H9 (cell line): ENCODE data around the gene TRIOBP. TPM values are rescaled to one million over a fixed set of nuclear protein-coding genes. Genes with fewer than 3 reads are reported as not detected.

Source experiments
- DNase-seq: peaks from one replicate; pipeline ENCODE4 v3.0.0-alpha.2; 2017
- H2AFZ ChIP-seq: one replicate; pipeline ENCODE4 v1.6.1; 2013; ENCODE audit warnings: mild to moderate bottlenecking, low read length, control low read depth, moderate library complexity
- H2AK5ac ChIP-seq: 2 replicates; pipeline ENCODE4 v1.6.1; 2013; ENCODE audit warnings: low read length, control low read depth, mixed read lengths; ENCODE audit not compliant: insufficient read length
- H2BK120ac ChIP-seq: one replicate; pipeline ENCODE4 v1.6.1; 2013; ENCODE audit warnings: low read depth, mild to moderate bottlenecking, low read length, control low read depth, inconsistent platforms; ENCODE audit not compliant: poor library complexity, severe bottlenecking
- H2BK12ac ChIP-seq: 2 replicates; pipeline ENCODE4 v1.6.1; 2013; ENCODE audit warnings: low read length, control low read depth, mixed read lengths, low read depth; ENCODE audit not compliant: insufficient read length
- H2BK15ac ChIP-seq: 2 replicates; pipeline ENCODE4 v1.6.1; 2013; ENCODE audit warnings: low read depth, low read length, control low read depth
- H2BK20ac ChIP-seq: one replicate; pipeline ENCODE4 v1.6.1; 2013; ENCODE audit warnings: low read depth, mild to moderate bottlenecking, low read length, control low read depth, inconsistent platforms; ENCODE audit not compliant: poor library complexity, severe bottlenecking
- H2BK5ac ChIP-seq: 2 replicates; pipeline ENCODE4 v1.6.1; 2013; ENCODE audit warnings: low read length, control low read depth, mixed read lengths; ENCODE audit not compliant: insufficient read length
- H3K14ac ChIP-seq: 2 replicates; pipeline ENCODE4 v1.6.1; 2013; ENCODE audit warnings: low read length, control low read depth; ENCODE audit not compliant: insufficient read depth
- H3K18ac ChIP-seq: 2 replicates; pipeline ENCODE4 v1.6.1; 2013; ENCODE audit warnings: low read depth, mild to moderate bottlenecking, mixed read lengths, low read length, control low read depth; ENCODE audit not compliant: insufficient read length
- H3K23ac ChIP-seq: 2 replicates; pipeline ENCODE4 v1.6.1; 2013; ENCODE audit warnings: low read length, control low read depth, mixed read lengths, low read depth; ENCODE audit not compliant: insufficient read length
- H3K23me2 ChIP-seq: 2 replicates; pipeline ENCODE4 v1.6.1; 2013; ENCODE audit warnings: low read depth, mild to moderate bottlenecking, mixed read lengths, low read length, control low read depth; ENCODE audit not compliant: insufficient read length, poor library complexity, severe bottlenecking
- H3K27ac ChIP-seq: 2 replicates; pipeline ENCODE4 v1.5.1; 2013; ENCODE audit warnings: low read length, control low read depth, mixed read lengths, low read depth; ENCODE audit not compliant: insufficient read length
- H3K27me3 ChIP-seq: 2 replicates; pipeline ENCODE4 v1.6.1; 2013; ENCODE audit warnings: low read length, control low read depth, inconsistent platforms; ENCODE audit not compliant: insufficient read depth
- H3K4ac ChIP-seq: 2 replicates; pipeline ENCODE4 v1.6.1; 2013; ENCODE audit warnings: low read depth, mild to moderate bottlenecking, control low read depth, inconsistent platforms, low read length, moderate library complexity
- H3K4me1 ChIP-seq: 2 replicates; pipeline ENCODE4 v1.6.1; 2013; ENCODE audit warnings: low read length, control low read depth, inconsistent platforms; ENCODE audit not compliant: insufficient read depth
- H3K4me2 ChIP-seq: 2 replicates; pipeline ENCODE4 v1.6.1; 2013; ENCODE audit warnings: low read length, control low read depth, mixed read lengths; ENCODE audit not compliant: insufficient read length, insufficient read depth
- H3K56ac ChIP-seq: 2 replicates; pipeline ENCODE4 v1.6.1; 2013; ENCODE audit warnings: low read depth, mild to moderate bottlenecking, mixed read lengths, low read length, control low read depth; ENCODE audit not compliant: insufficient read length
- H3K79me1 ChIP-seq: 2 replicates; pipeline ENCODE4 v1.6.1; 2013; ENCODE audit warnings: low read depth, mild to moderate bottlenecking, moderate library complexity, low read length, control low read depth, inconsistent platforms; ENCODE audit not compliant: insufficient read depth, poor library complexity, severe bottlenecking
- H3K79me2 ChIP-seq: 2 replicates; pipeline ENCODE4 v1.6.1; 2013; ENCODE audit warnings: low read length, control low read depth, inconsistent platforms; ENCODE audit not compliant: insufficient read depth
- H3K9ac ChIP-seq: 2 replicates; pipeline ENCODE4 v1.6.1; 2013; ENCODE audit warnings: low read length, control low read depth, mixed read lengths; ENCODE audit not compliant: insufficient read length; ENCODE audit errors: extremely low read depth
- H3K9me3 ChIP-seq: one replicate; pipeline ENCODE4 v1.6.1; 2013; ENCODE audit warnings: low read depth, low read length, inconsistent platforms; ENCODE audit not compliant: control insufficient read depth
- H3T11ph ChIP-seq: one replicate; pipeline ENCODE4 v1.6.1; 2013; ENCODE audit warnings: mild to moderate bottlenecking, low read length, control low read depth, inconsistent platforms
- H4K20me1 ChIP-seq: one replicate; pipeline ENCODE4 v1.6.1; 2013; ENCODE audit not compliant: control insufficient read depth, insufficient read length, insufficient read depth
- H4K5ac ChIP-seq: 2 replicates; pipeline ENCODE4 v1.6.1; 2013; ENCODE audit warnings: low read depth, mild to moderate bottlenecking, mixed read lengths, low read length, control low read depth; ENCODE audit not compliant: insufficient read length
- H4K8ac ChIP-seq: replicated peaks from 2 replicates; pipeline ENCODE4 v1.6.1; 2013; ENCODE audit warnings: low read length, control low read depth, mixed read lengths, low read depth; ENCODE audit not compliant: insufficient read length
- H4K91ac ChIP-seq: 2 replicates; pipeline ENCODE4 v1.6.1; 2013; ENCODE audit warnings: low read depth, mild to moderate bottlenecking, moderate library complexity, mixed read lengths, low read length, control low read depth; ENCODE audit not compliant: insufficient read length
- H3K27ac Mint-ChIP-seq, 3 experiments: 2 replicates in 2 of 3; 3 replicates in 1 of 3; pipeline ENCODE4 v1.8.0; 2020 to 2021; ENCODE audit warnings: mixed read lengths in 3 of 3, mild to moderate bottlenecking in 1 of 3, moderate library complexity in 1 of 3
- H3K27me3 Mint-ChIP-seq: 2 replicates; pipeline ENCODE4 v1.8.0; 2021; ENCODE audit warnings: low read depth, mild to moderate bottlenecking, moderate library complexity, mixed read lengths
- H3K36me3 Mint-ChIP-seq, 3 experiments: 2 replicates in 2 of 3; 3 replicates in 1 of 3; pipeline ENCODE4 v1.8.0; 2020 to 2021; ENCODE audit warnings: low read depth in 3 of 3, mixed read lengths in 3 of 3; ENCODE audit not compliant: insufficient read depth in 1 of 3
- H3K4me1 Mint-ChIP-seq, 2 experiments: 2 replicates each; pipeline ENCODE4 v1.8.0; 2020; ENCODE audit warnings: mixed read lengths in 2 of 2
- H3K4me3 Mint-ChIP-seq, 2 experiments: 2 replicates in 1 of 2; 3 replicates in 1 of 2; pipeline ENCODE4 v1.8.0; 2020 to 2021; ENCODE audit warnings: mild to moderate bottlenecking in 2 of 2, mixed read lengths in 2 of 2, moderate library complexity in 1 of 2
- H3K9me3 Mint-ChIP-seq, 2 experiments: 2 replicates in 1 of 2; 3 replicates in 1 of 2; pipeline ENCODE4 v1.8.0; 2020; ENCODE audit warnings: mild to moderate bottlenecking in 2 of 2, mixed read lengths in 2 of 2, moderate library complexity in 1 of 2
- WGBS: extraction: QIAGEN DNeasy Blood & Tissue Kit; methylation state at CpG from one replicate; pipeline ENCODE4 v1.1.7; 2013; ENCODE audit warnings: missing lambda C conversion rate, low lambda C conversion rate, mixed read lengths; ENCODE audit not compliant: insufficient read length; ENCODE audit errors: extremely low coverage; 5-methylcytosine and 5-hydroxymethylcytosine counted together
- total RNA-seq: library from RNA; stranded (reverse); gene quantifications from 2 replicates; pipeline ENCODE4 v1.2.1, GENCODE V29; 2021
- TF ChIP-seq, protein P1 (sequence below): fragments of 200-600 bp; sonication (generic); conservative IDR thresholded peaks from 3 replicates; pipeline ENCODE4 v1.8.0; 2021; ENCODE audit warnings: antibody characterized with exemption, mild to moderate bottlenecking

Gene TRIOBP
- total RNA-seq, 1 experiment from 2014 or later: 52.7 TPM

DNA sequence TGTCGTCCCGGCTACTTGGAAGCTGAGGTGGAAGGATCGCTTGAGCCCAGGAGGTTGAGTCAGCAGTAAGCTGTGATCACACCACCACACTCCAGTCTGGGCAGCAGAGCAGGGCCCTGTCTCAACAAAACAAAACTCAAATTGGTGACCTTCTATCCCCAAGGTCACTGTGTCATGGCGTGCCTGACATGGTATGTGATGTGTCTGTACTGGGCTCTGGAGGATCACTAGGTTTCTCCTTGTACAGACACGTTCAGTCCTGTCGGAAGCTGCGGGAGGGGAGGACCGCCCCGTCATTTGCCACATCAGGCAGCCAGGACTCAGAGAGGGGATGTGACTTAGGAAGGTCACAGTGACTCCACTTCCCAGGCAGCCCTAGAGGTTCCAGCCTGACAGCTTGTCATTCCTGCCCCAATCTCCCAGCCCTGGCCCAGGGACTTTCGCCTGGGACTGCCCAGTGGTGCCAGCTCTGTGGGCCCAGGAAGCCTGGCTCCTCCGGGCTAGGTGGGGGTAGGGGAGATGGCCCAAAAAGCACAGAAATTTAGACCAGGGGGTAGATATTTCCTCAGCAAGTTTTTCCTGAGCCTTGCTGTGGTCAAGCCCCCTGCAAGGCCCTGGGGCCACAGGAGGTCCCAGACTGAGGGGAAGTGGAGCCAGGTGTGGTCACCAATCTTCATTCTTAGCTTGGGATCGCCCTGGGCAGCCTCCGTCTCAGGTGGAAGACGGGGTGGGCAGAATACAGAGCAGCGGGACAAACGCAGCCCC lies 53.2 kb downstream of the TRIOBP start:
- Histone ChIP-seq H2AK5ac (no peak overlapping the region), H2BK12ac (no peak overlapping the region), H3T11ph (no peak overlapping the region), H2AFZ (no peak overlapping the region), H3K4me2 (no peak overlapping the region), H3K9me3 (no peaks in the 10 kb centered on the region), H4K91ac (no peak overlapping the region), H3K23ac (no peak overlapping the region), H3K27ac (no peak overlapping the region), H2BK120ac (no peak overlapping the region), H2BK20ac (no peak overlapping the region), H3K56ac (no peak overlapping the region), H3K27me3 (no peaks in the 10 kb centered on the region), H3K79me2 (no peaks in the 10 kb centered on the region), H3K14ac (no peak overlapping the region), H2BK5ac (no peak overlapping the region), H3K79me1 (no peaks in the 10 kb centered on the region), H3K23me2 (peaks cover 8% of the 10 kb centered on the region), H4K20me1 (no peaks in the 10 kb centered on the region), H2BK15ac (no peak overlapping the region), H3K18ac (no peak overlapping the region), H4K5ac (no peak overlapping the region), H3K9ac (no peak overlapping the region), H3K4me1 (no peaks in the 10 kb centered on the region), H3K4ac (no peak overlapping the region), H4K8ac (no peak overlapping the region)
- Mint-ChIP-seq H3K36me3 (peaks cover 5 to 19% (median 16%) of the 10 kb centered on the region in 3 experiments; a peak in 5 of 7 replicates), H3K27me3 (no peaks in the 10 kb centered on the region; the same call in none of the 2 replicates), H3K4me1 (peaks cover 24 to 33% of the 10 kb centered on the region in 2 experiments), H3K27ac (no peak overlapping the region), H3K4me3 (no peak overlapping the region), H3K9me3 (no peaks in the 10 kb centered on the region)
- TF ChIP-seq, protein P1, sequence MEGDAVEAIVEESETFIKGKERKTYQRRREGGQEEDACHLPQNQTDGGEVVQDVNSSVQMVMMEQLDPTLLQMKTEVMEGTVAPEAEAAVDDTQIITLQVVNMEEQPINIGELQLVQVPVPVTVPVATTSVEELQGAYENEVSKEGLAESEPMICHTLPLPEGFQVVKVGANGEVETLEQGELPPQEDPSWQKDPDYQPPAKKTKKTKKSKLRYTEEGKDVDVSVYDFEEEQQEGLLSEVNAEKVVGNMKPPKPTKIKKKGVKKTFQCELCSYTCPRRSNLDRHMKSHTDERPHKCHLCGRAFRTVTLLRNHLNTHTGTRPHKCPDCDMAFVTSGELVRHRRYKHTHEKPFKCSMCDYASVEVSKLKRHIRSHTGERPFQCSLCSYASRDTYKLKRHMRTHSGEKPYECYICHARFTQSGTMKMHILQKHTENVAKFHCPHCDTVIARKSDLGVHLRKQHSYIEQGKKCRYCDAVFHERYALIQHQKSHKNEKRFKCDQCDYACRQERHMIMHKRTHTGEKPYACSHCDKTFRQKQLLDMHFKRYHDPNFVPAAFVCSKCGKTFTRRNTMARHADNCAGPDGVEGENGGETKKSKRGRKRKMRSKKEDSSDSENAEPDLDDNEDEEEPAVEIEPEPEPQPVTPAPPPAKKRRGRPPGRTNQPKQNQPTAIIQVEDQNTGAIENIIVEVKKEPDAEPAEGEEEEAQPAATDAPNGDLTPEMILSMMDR: no peak
- no CpG with 5 or more reads among the region's 16 CpGs for WGBS
- no peak for DNase-seq
